ENCODE data around the gene PPIA. TPM values are rescaled to one million over a fixed set of nuclear protein-coding genes. Genes with fewer than 3 reads are reported as not detected.
A peak's percentile ranks its signal among the peaks of the same experiment; 100 is the strongest.

PPIA gene
- total and polyA plus RNA-seq, 9 donors, result 644 to 2,091 (median 796) TPM

GRCh38 chr7:44847920-44848634 is 51.6 kb downstream of the PPIA start, which contains the start of gene H2AZ2:
TSS of gene H2AZ2 (minus strand) at chr7:44848087. CDS start at chr7:44847971, 116 bp downstream.
- TF ChIP-seq POLR2A (IDR thresholded peaks at IDR 0.05), result peak; percentile 95
- peak; percentile 50 for TF ChIP-seq EP300 (IDR thresholded peaks at IDR 0.05)
- peak in 1 of 3 donors; percentile 6 for TF ChIP-seq CTCF (IDR thresholded peaks at IDR 0.05)
- H3K36me3 ChIP-seq, result no peaks in the 10 kb centered on the region
- WGBS, 3 donors, result 0 to 1% (median 1%) methylated on average over 57 to 70 of the region's 70 CpGs
- intact Hi-C loops (cut with DNase I), result loop anchor here in 3 of 4 donors (1.0 to 10.0 kb wide), 6 partner anchors 51 to 353 kb away; partner anchors contain the start of genes PPIA (in 2 of the 3), NUDCD3 (in 1 of the 3), OGDH (in 1 of the 3) and TMED4 (in 1 of the 3)
- peaks cover 7% of the 10 kb centered on the region for H3K4me1 ChIP-seq (ENCODE audit: insufficient read depth)
- no peaks in the 10 kb centered on the region for H3K9me3 ChIP-seq
- no peaks in the 10 kb centered on the region for H3K27me3 ChIP-seq
- peak; percentile 100 for DNase-seq
- peak within 1 kb of the TSS; percentile 77 for H3K4me3 ChIP-seq
- H3K27ac ChIP-seq, result peak within 1 kb of the TSS; percentile 92 to 99

- H3K9me3 ChIP-seq, result no peaks in the 10 kb centered on the region
- TF ChIP-seq CTCF (IDR thresholded peaks at IDR 0.05) (no peak), POLR2A (IDR thresholded peaks at IDR 0.05) (no peak), EP300 (IDR thresholded peaks at IDR 0.05) (no peak)
- no peak overlapping the region for H3K27ac ChIP-seq
- intact Hi-C loops (cut with DNase I), result loop anchor here in 3 of 4 donors (5.0 to 10.0 kb wide), 4 partner anchors 52 to 355 kb away; partner anchors contain the start of genes NUDCD3 (in 1 of the 3), PPIA (in 1 of the 3), TMED4 (in 1 of the 3) and ZMIZ2 (in 1 of the 3)
- no peak overlapping the region for H3K4me3 ChIP-seq
- H3K4me1 ChIP-seq (ENCODE audit: insufficient read depth), result peaks cover 5% of the 10 kb centered on the region
- DNase-seq, result no peak
- 67 to 75% (median 71%) methylated on average over 10 of the region's 10 CpGs for WGBS, 3 donors
- H3K36me3 ChIP-seq, result no peaks in the 10 kb centered on the region
- no peaks in the 10 kb centered on the region for H3K27me3 ChIP-seq
Observed at GRCh38 chr7:44849259-44849884, 52.9 kb downstream of the PPIA start.

- Histone ChIP-seq H3K9me3 (no peaks in the 10 kb centered on the region), H3K36me3 (no peaks in the 10 kb centered on the region), H3K27me3 (no peaks in the 10 kb centered on the region), H3K27ac (no peak overlapping the region), H3K4me1 (ENCODE audit: insufficient read depth) (peaks cover 4% of the 10 kb centered on the region), H3K4me3 (no peak overlapping the region)
- intact Hi-C loops (cut with DNase I), result loop anchor here in 3 of 4 donors (5.0 to 10.0 kb wide), 4 partner anchors 53 to 355 kb away; partner anchors contain the start of genes NUDCD3 (in 1 of the 3), PPIA (in 1 of the 3), TMED4 (in 1 of the 3) and ZMIZ2 (in 1 of the 3)
- TF ChIP-seq POLR2A (IDR thresholded peaks at IDR 0.05) (no peak), CTCF (IDR thresholded peaks at IDR 0.05) (no peak), EP300 (IDR thresholded peaks at IDR 0.05) (no peak)
- DNase-seq, result no peak
- WGBS, 3 donors, result 77 to 88% (median 84%) methylated on average over 5 of the region's 5 CpGs
Observed at GRCh38 chr7:44849885-44850544, 53.5 kb downstream of the PPIA start.

- no peaks in the 10 kb centered on the region for H3K9me3 ChIP-seq
- TF ChIP-seq EP300 (IDR thresholded peaks at IDR 0.05), result no peak
- TF ChIP-seq POLR2A (IDR thresholded peaks at IDR 0.05), result no peak
- TF ChIP-seq CTCF (IDR thresholded peaks at IDR 0.05), result no peak
- H3K4me1 ChIP-seq (ENCODE audit: insufficient read depth), result peaks cover 3% of the 10 kb centered on the region
- H3K36me3 ChIP-seq, result no peaks in the 10 kb centered on the region
- no peak overlapping the region for H3K4me3 ChIP-seq
- intact Hi-C loops (cut with DNase I), result no loop called here
- H3K27me3 ChIP-seq, result no peaks in the 10 kb centered on the region
- DNase-seq, result no peak
- no peak overlapping the region for H3K27ac ChIP-seq
- WGBS, 3 donors, result 78 to 92% (median 84%) methylated on average over 3 of the region's 3 CpGs
Observed at GRCh38 chr7:44852590-44852989, 56.1 kb downstream of the PPIA start.
